Aorta (tissue), 5 donors: ENCODE data around the gene LCNL1. TPM values are rescaled to one million over a fixed set of nuclear protein-coding genes. Genes with fewer than 3 reads are reported as not detected.

Experiments
- ATAC-seq: fragments of 200-7000 bp; cut with Tn5 transposase; one replicate; pipeline ENCODE4 v1.9.1; 2022; ENCODE audit warnings: moderate library complexity; ENCODE audit not compliant: low FRiP score
- DNase-seq, 2 donors: peaks; one replicate each; pipeline ENCODE4 v3.0.0-alpha.2; 2020
- H3K27ac ChIP-seq, 2 donors: one replicate each; pipeline ENCODE4 v1.5.1; 2013; ENCODE audit warnings: low read length in 2 of 2, mild to moderate bottlenecking in 2 of 2, moderate library complexity in 2 of 2, control low read depth in 1 of 2, inconsistent platforms in 1 of 2, low read depth in 1 of 2
- H3K27me3 ChIP-seq, 2 donors: one replicate each; pipeline ENCODE4 v1.6.1; 2013; ENCODE audit warnings: control low read depth in 1 of 2, low read length in 1 of 2, mild to moderate bottlenecking in 1 of 2, moderate library complexity in 1 of 2; ENCODE audit not compliant: insufficient read depth in 2 of 2, control insufficient read depth in 1 of 2
- H3K36me3 ChIP-seq, 2 donors: one replicate each; pipeline ENCODE4 v1.6.1; 2013; ENCODE audit warnings: control low read depth in 1 of 2, low read length in 1 of 2, mild to moderate bottlenecking in 1 of 2; ENCODE audit not compliant: insufficient read depth in 2 of 2, control insufficient read depth in 1 of 2
- H3K4me1 ChIP-seq, 2 donors: one replicate each; pipeline ENCODE4 v1.6.1; 2013; ENCODE audit warnings: low read length in 2 of 2, control low read depth in 1 of 2, mild to moderate bottlenecking in 1 of 2, moderate library complexity in 1 of 2; ENCODE audit not compliant: insufficient read depth in 2 of 2, control insufficient read depth in 1 of 2
- H3K4me3 ChIP-seq, 2 donors: one replicate each; pipeline ENCODE4 v1.5.1; 2013; ENCODE audit warnings: low read length in 2 of 2, control low read depth in 1 of 2, mild to moderate bottlenecking in 1 of 2
- H3K9me3 ChIP-seq: one replicate; pipeline ENCODE4 v1.6.1; 2013; ENCODE audit warnings: mild to moderate bottlenecking, low read length; ENCODE audit not compliant: control insufficient read depth
- WGBS, 2 donors: extraction: QIAGEN DNeasy Blood & Tissue Kit; methylation state at CpG; one replicate each; pipeline ENCODE4 v1.1.7; 2013; 5-methylcytosine and 5-hydroxymethylcytosine counted together
- intact Hi-C, 2 donors: fragments of 100-400 bp; cut with DNase I; formaldehyde crosslinking; loops; one replicate each; pipeline versions ENCODE4 v1.14.2 to v1.15.0; 2022
- polyA plus RNA-seq, 2 donors: library from polyadenylated mRNA; stranded (reverse); fragments of 200-250 nt; gene quantifications; one replicate each; pipeline ENCODE4 v1.2.3, GENCODE V29; 2013
- total RNA-seq, 2 donors: library from RNA; stranded (reverse); fragmentation: NEBNext Ultra II Directional; extraction: Animal tissue kit (Norgen Biotek cat#: 25700); gene quantifications; one replicate each; pipeline ENCODE4 v1.2.1, GENCODE V29; 2021
- donor health status: healthy with polysubstance abuse.
- donor health status: Bipolar disorder and iron deficiency.
- donor health status: DM: no; HTN: no; CAD: no.
- donor health status: DM: no; HTN: no; CAD: no.
- donor health status: DM: yes; HTN: yes; CAD: no.

LCNL1 gene
- total and polyA plus RNA-seq, 4 donors = 0.15 to 1.1 (median 0.36) TPM; not detected in 1

DNA sequence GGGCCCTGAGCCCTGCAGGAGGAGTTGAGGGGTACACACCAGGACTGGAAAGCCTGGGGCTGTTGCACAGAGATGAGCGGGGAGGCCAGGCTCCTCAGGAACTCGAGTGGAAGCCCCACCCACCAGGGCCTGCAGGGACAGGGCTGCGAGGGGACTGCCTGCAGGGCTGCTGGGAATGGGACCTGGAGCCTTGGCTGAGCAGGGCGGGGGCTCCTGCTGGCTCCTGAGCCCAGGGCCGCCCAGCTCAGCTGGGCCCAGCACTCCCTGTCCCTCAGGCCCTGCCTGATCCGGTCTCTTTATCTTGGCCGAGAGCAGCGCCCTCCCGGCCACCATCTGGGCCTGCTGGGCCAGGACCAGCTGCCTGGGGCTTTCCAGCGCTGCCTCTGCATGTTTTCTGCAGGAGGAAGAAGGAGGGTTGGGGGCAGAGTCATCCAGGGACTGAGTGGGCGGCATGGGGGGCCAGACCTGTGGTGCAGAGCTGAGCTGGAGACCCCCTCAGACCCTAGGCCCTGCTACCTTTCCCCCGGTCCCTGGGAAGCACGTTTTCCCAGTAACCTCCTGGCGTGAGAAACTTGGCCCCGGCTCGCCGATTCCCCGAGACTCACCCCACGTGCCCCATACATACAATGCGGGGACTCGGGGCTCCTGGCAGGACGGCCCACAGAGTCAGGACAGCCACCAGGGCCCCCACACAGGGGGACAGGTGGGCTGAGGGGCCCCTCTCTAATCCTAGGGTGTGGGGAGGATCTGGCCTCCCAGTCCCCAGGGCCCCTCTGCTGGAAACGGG, 21.3 kb upstream of the LCNL1 start:
- Histone ChIP-seq H3K4me3 (no peak overlapping the region), H3K36me3 (no peaks in the 10 kb centered on the region)
- WGBS, 2 donors = 6 to 12% methylated on average over 21 to 23 of the region's 23 CpGs

DNA sequence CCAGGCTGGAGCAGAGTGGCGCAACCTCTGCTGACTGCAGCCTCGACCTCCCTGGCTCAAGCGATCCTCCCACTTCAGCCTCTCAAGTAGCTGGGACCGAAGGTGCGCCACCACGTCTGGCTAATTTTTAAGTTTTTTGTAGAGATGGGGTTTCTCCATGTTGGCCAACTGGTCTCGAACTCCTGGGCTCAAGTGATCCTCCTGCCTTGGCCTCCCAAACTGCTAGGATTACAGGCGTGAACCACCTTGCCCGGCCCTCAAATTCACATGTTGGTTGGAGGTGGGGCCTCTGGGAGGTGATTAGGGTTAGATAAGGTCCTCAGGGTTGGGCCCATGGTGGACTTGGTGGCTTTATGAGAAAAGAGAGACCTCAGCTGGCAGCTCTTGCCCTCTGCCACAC, 20.6 kb upstream of the LCNL1 start:
- 94 to 98% methylated on average over 9 of the region's 9 CpGs for WGBS, 2 donors
- Histone ChIP-seq H3K27ac (no peak overlapping the region), H3K9me3 (no peaks in the 10 kb centered on the region), H3K36me3 (no peaks in the 10 kb centered on the region), H3K4me3 (no peak overlapping the region), H3K4me1 (no peaks in the 10 kb centered on the region), H3K27me3 (no peaks in the 10 kb centered on the region)
- DNase-seq (no peak), ATAC-seq (no peak)
- intact Hi-C loops = no loop called here

More for the DNA sequence above, 21.3 kb upstream of the LCNL1 start:
- Histone ChIP-seq H3K9me3 (no peaks in the 10 kb centered on the region), H3K27ac (no peak overlapping the region), H3K27me3 (no peaks in the 10 kb centered on the region), H3K4me1 (no peaks in the 10 kb centered on the region)
- ATAC-seq = peak; percentile 80
- intact Hi-C loops = no loop called here
- DNase-seq = peak in 1 of 2 donors; percentile 81

DNA sequence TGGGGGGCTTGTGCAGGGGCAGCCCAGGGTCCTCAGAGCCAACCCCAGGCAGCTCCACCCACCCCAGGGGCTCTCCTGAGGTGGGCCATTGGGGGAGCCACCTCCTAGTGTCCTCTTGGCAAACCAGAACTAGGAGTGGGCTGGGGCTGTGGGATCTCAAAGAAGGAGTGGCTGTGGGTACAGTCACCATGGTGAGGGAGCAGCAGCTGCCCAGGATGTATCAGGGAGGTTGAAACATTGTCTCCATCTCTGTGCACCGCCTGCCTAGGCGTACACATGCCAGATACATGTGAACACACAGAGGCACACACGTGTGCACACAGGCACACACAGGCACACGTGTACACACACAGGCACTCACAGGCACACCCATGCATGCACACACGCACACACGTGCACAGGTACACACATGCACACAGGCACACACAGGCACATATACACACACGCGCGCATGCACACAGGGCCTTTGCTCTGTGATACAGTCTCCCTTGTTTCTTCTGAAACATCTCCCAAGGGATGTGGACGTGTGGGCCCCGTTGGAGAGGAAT, 20.0 kb upstream of the LCNL1 start:
- no peak overlapping the region for H3K4me3 ChIP-seq
- DNase-seq (no peak), ATAC-seq (no peak)
- intact Hi-C loops = no loop called here
- H3K27me3 ChIP-seq = no peaks in the 10 kb centered on the region
- H3K9me3 ChIP-seq = no peaks in the 10 kb centered on the region
- H3K27ac ChIP-seq = no peak overlapping the region
- no peaks in the 10 kb centered on the region for H3K36me3 ChIP-seq
- 72 to 75% methylated on average over 11 of the region's 11 CpGs for WGBS, 2 donors
- no peaks in the 10 kb centered on the region for H3K4me1 ChIP-seq

- 50 to 65% methylated on average over 15 of the region's 15 CpGs for WGBS, 2 donors
- Histone ChIP-seq H3K4me3 (no peak overlapping the region), H3K27me3 (no peaks in the 10 kb centered on the region), H3K9me3 (no peaks in the 10 kb centered on the region), H3K36me3 (no peaks in the 10 kb centered on the region), H3K4me1 (no peaks in the 10 kb centered on the region), H3K27ac (no peak overlapping the region)
- intact Hi-C loops = no loop called here
- ATAC-seq (no peak), DNase-seq (no peak)
Measured at GRCh38 chr9:136963341-136963740, 19.5 kb upstream of the LCNL1 start.

GRCh38 chr9:136963751-136964150, 19.0 kb upstream of the LCNL1 start:
- no peaks in the 10 kb centered on the region for H3K27me3 ChIP-seq
- H3K4me1 ChIP-seq = no peaks in the 10 kb centered on the region
- H3K27ac ChIP-seq = no peak overlapping the region
- DNase-seq (no peak), ATAC-seq (no peak)
- 83 to 89% methylated on average over 11 to 12 of the region's 12 CpGs for WGBS, 2 donors
- H3K9me3 ChIP-seq = no peaks in the 10 kb centered on the region
- no peak overlapping the region for H3K4me3 ChIP-seq
- no peaks in the 10 kb centered on the region for H3K36me3 ChIP-seq
- intact Hi-C loops = no loop called here

DNA sequence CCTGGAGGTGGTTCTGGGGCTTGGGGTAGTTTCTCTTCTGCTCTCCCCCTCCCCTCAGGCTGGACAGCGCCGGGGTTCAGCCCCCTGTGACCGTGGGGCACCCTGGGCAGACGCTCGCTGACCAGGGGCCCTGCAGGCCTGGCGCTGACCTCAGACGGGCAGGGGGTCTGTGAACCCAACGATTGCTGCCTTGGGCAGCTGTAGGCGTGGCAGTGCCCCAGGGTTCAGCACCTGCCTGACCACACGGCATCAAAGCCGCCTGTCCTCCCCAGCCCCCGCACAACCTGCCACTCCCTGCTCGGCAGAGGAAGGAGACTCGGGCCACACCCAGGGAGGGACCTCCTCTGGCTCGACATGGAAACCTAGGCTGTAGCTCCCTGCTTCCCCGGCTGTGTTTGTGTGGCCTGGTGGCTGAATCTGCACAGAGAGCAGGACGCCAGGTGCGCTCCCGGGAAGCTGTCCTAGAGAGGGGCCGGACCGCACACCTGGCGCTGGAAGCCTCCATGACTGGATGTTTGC, 18.6 kb upstream of the LCNL1 start:
- DNase-seq = no peak
- WGBS, 2 donors = 86 to 88% methylated on average over 20 to 22 of the region's 22 CpGs
- H3K36me3 ChIP-seq = no peaks in the 10 kb centered on the region
- intact Hi-C loops = no loop called here
- no peaks in the 10 kb centered on the region for H3K9me3 ChIP-seq
- no peaks in the 10 kb centered on the region for H3K4me1 ChIP-seq
- ATAC-seq = no peak
- no peaks in the 10 kb centered on the region for H3K27me3 ChIP-seq
- no peak overlapping the region for H3K27ac ChIP-seq
- no peak overlapping the region for H3K4me3 ChIP-seq

DNA sequence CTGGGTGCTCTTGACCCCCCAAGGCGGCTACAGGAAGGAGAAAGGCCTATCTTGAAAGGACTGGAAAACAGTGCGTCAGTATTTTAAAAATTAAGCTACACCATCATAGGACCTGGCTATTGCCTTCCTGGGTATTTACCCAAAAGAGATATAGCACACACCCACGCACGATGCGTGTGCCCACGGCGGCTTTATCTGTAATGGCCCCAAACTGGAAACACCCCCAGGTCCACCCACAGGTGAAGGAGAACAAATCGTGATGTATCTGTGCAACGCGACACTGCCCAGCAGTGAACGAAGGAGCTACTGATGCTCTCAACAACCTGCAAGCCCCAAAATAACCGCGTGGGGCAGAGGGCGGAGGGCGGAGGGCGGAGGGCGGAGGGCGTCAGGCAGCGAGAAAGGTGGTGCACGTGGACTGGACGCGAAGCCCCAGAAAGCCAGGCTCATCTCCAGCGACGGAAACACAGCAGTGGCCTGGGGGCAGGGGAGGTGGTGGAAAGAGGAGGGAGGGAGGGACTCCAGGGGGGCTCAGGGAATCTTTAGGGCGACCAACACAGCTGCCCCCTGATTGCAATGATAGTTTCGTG, 17.9 kb upstream of the LCNL1 start:
- Histone ChIP-seq H3K4me1 (no peaks in the 10 kb centered on the region), H3K27me3 (no peaks in the 10 kb centered on the region), H3K27ac (no peak overlapping the region), H3K36me3 (no peaks in the 10 kb centered on the region), H3K4me3 (no peak overlapping the region), H3K9me3 (no peaks in the 10 kb centered on the region)
- ATAC-seq (no peak), DNase-seq (no peak)
- 91% methylated on average over 26 of the region's 26 CpGs for WGBS, 2 donors
- intact Hi-C loops = no loop called here

- Histone ChIP-seq H3K36me3 (no peaks in the 10 kb centered on the region), H3K27me3 (no peaks in the 10 kb centered on the region), H3K4me1 (no peaks in the 10 kb centered on the region), H3K4me3 (no peak overlapping the region), H3K27ac (no peak overlapping the region), H3K9me3 (no peaks in the 10 kb centered on the region)
- DNase-seq (no peak), ATAC-seq (no peak)
- 30 to 31% methylated on average over 23 of the region's 23 CpGs for WGBS, 2 donors
- intact Hi-C loops = no loop called here
Measured at GRCh38 chr9:136965771-136966484, 16.9 kb upstream of the LCNL1 start.
